NOMO-1 treated with dmso at 0.1 percent for 144 hours (cell line): ENCODE measurements around the gene UTP14A.

ENCODE experiments used
- DNase-seq: peaks from one replicate; lab custom pipeline; 2025; ENCODE audit not compliant: unreplicated experiment; lab: John Stamatoyannopoulos, UW

The UTP14A gene

GRCh38 chrX:129945131-129945530, 39.2 kb downstream of the UTP14A start:
- no peak for DNase-seq

GRCh38 chrX:129953334-129953648, 47.3 kb downstream of the UTP14A start:
- DNase-seq, result no peak

GRCh38 chrX:129953881-129954280, 47.9 kb downstream of the UTP14A start:
- no peak for DNase-seq

- no peak for DNase-seq
These were observed 48.8 kb downstream of the UTP14A start for GRCh38 chrX:129954804-129955203.

- no peak for DNase-seq
These were observed 49.7 kb downstream of the UTP14A start for GRCh38 chrX:129955682-129956081.

- DNase-seq, result no peak
These were observed 50.2 kb downstream of the UTP14A start for GRCh38 chrX:129956145-129956544.

- no peak for DNase-seq
These were observed 50.8 kb downstream of the UTP14A start for GRCh38 chrX:129956765-129957164.

GRCh38 chrX:129957241-129958082, 51.5 kb downstream of the UTP14A start:
- peak; percentile 75 for DNase-seq

GRCh38 chrX:129958083-129958465, 52.1 kb downstream of the UTP14A start:
- no peak for DNase-seq

GRCh38 chrX:129958814-129959492, 53.0 kb downstream of the UTP14A start:
- no peak for DNase-seq

GRCh38 chrX:129959493-129959832, 53.5 kb downstream of the UTP14A start:
- no peak for DNase-seq

- DNase-seq, result peak; percentile 55
These were observed 55.5 kb downstream of the UTP14A start for GRCh38 chrX:129961180-129962083.

GRCh38 chrX:129963729-129964128, 57.8 kb downstream of the UTP14A start:
- DNase-seq, result no peak

GRCh38 chrX:129965166-129965565, 59.2 kb downstream of the UTP14A start:
- no peak for DNase-seq

GRCh38 chrX:129968968-129969367, 63.0 kb downstream of the UTP14A start:
- no peak for DNase-seq

- DNase-seq, result no peak
These were observed 70.5 kb downstream of the UTP14A start for GRCh38 chrX:129976441-129976840.
